HepG2 (cell line): ENCODE data around the gene KDM4B. TPM values are rescaled to one million over a fixed set of nuclear protein-coding genes. Genes with fewer than 3 reads are reported as not detected.

Experiments used
- ATAC-seq: fragments of 200-7000 bp; cut with Tn5 transposase; 3 replicates; pipeline ENCODE4 v1.9.1; 2020; ENCODE audit warnings: mild to moderate bottlenecking, moderate library complexity
- BruUV-seq: library from RNA; stranded (reverse); fragments of 400-500 nt; replicated peaks from 2 replicates; lab custom pipeline; 2021; lab: Mats Ljungman, UMichigan
- CTCF ChIA-PET: fragments of 300-600 bp; formaldehyde crosslinking; extraction: SDS; loops from one replicate; lab custom pipeline; 2021; ENCODE audit warnings: low total read pairs, inconsistent platforms, low intra/inter-chr PET ratio; lab: Yijun Ruan, JAX
- POLR2A ChIA-PET: fragments of 350-600 bp; sonication (Branson Sonifier 250); formaldehyde crosslinking; loops from one replicate; lab custom pipeline; 2020; ENCODE audit warnings: antibody characterized with exemption, inconsistent platforms; lab: Yijun Ruan, JAX
- DNase-seq: peaks from one replicate; pipeline ENCODE4 v3.0.0-alpha.2; 2015; ENCODE audit warnings: low spot score
- FAIRE-seq: peaks from 3 replicates; lab custom pipeline; 2011; peaks lifted over from hg19 to GRCh38; lab: Jason Lieb, UNC
- H2AFZ ChIP-seq: one replicate; pipeline ENCODE4 v1.6.1; 2011; ENCODE audit warnings: low read length, inconsistent platforms
- H3K27ac ChIP-seq: fragments of 300-600 bp; 3 replicates; pipeline ENCODE4 v1.8.0; 2011; ENCODE audit warnings: mixed run types, mild to moderate bottlenecking, mixed read lengths, low read length, inconsistent platforms; ENCODE audit not compliant: insufficient read depth; ENCODE audit errors: extremely low read length
- H3K27me3 ChIP-seq, 2 experiments: fragments of 200-600 bp in 1 of 2; 2 replicates in 1 of 2; 3 replicates in 1 of 2; pipeline versions ENCODE4 v1.6.0 to v1.8.0; 2011; ENCODE audit warnings: low read length in 2 of 2, mild to moderate bottlenecking in 2 of 2, moderate library complexity in 2 of 2, inconsistent platforms in 1 of 2; ENCODE audit not compliant: insufficient read depth in 2 of 2, control insufficient read depth in 1 of 2
- H3K36me3 ChIP-seq, 2 experiments: fragments of 200-600 bp in 1 of 2; replicated peaks in 1 of 2; 2 replicates in 1 of 2; 3 replicates in 1 of 2; pipeline versions ENCODE4 v1.5.1 to v1.8.0; 2011; ENCODE audit warnings: low read length in 2 of 2, inconsistent platforms in 1 of 2; ENCODE audit not compliant: insufficient read depth in 2 of 2, control insufficient read depth in 1 of 2
- H3K4me1 ChIP-seq: 2 replicates; pipeline ENCODE4 v1.5.1; 2012; ENCODE audit warnings: low read length, inconsistent platforms; ENCODE audit not compliant: insufficient read depth
- H3K4me2 ChIP-seq: 2 replicates; pipeline ENCODE4 v1.6.0; 2011; ENCODE audit warnings: low read depth, low read length, inconsistent platforms
- H3K4me3 ChIP-seq, 3 experiments: fragments of 200-600 bp in 1 of 3; sonication (generic), shearing (Covaris generic) in 1 of 3; replicated peaks in 1 of 3; 2 replicates each; pipeline ENCODE4 v1.5.1; 2011 to 2016; ENCODE audit warnings: low read length in 3 of 3, inconsistent platforms in 2 of 3, low read depth in 2 of 3, mild to moderate bottlenecking in 2 of 3, control low read depth in 1 of 3, mixed read lengths in 1 of 3; ENCODE audit not compliant: insufficient read depth in 1 of 3
- H3K79me2 ChIP-seq: one replicate; pipeline ENCODE4 v1.6.1; 2011; ENCODE audit warnings: low read length, inconsistent platforms; ENCODE audit not compliant: insufficient read depth
- H3K9ac ChIP-seq: 2 replicates; pipeline ENCODE4 v1.6.0; 2011; ENCODE audit warnings: mild to moderate bottlenecking, low read depth, low read length, inconsistent platforms; ENCODE audit not compliant: insufficient read depth
- H3K9me3 ChIP-seq: 2 replicates; pipeline ENCODE4 v1.5.1; 2012; ENCODE audit warnings: mild to moderate bottlenecking, low read length
- H4K20me1 ChIP-seq: 2 replicates; pipeline ENCODE4 v1.6.0; 2011; ENCODE audit warnings: inconsistent platforms, mild to moderate bottlenecking, low read length, moderate library complexity; ENCODE audit not compliant: insufficient read depth
- HMG20B ChIP-seq: conservative IDR thresholded peaks from 2 replicates; pipeline ENCODE4 v1.6.1; 2016; ENCODE audit warnings: missing genetic modification reagents, missing compliant biosample characterization
- MIER3 ChIP-seq: IDR thresholded peaks from 2 replicates; pipeline ENCODE4 v1.6.1; 2016; ENCODE audit warnings: missing compliant biosample characterization, borderline replicate concordance
- ZNF383 ChIP-seq: sonication (generic); formaldehyde crosslinking; IDR thresholded peaks from 2 replicates; pipeline ENCODE4 v1.4.0; 2020; ENCODE audit warnings: missing genetic modification reagents, mild to moderate bottlenecking, borderline replicate concordance
- ZNF446 ChIP-seq: sonication (generic); formaldehyde crosslinking; IDR thresholded peaks from 2 replicates; pipeline ENCODE4 v1.5.0; 2020; ENCODE audit warnings: mild to moderate bottlenecking, missing genetic modification reagents
- ZNF747 ChIP-seq: sonication (generic); formaldehyde crosslinking; IDR thresholded peaks from 2 replicates; pipeline ENCODE4 v1.8.1; 2023; ENCODE audit warnings: missing genetic modification reagents, mild to moderate bottlenecking, borderline replicate concordance
- WGBS: methylation state at CpG from one replicate; pipeline ENCODE4 v1.1.6; 2017; ENCODE audit warnings: low lambda C conversion rate; 5-methylcytosine and 5-hydroxymethylcytosine counted together
- in situ Hi-C: cut with HindIII; loops from 2 replicates; pipeline ENCODE4 v1.10.0; 2017; ENCODE audit warnings: low pct_unique_long_range_greater_than_20kb; ENCODE audit not compliant: extremely low pct_ligation_motif_present
- intact Hi-C: fragments of 100-400 bp; cut with micrococcal nuclease; formaldehyde crosslinking; loops from one replicate; pipeline ENCODE4 v1.10.0; 2022; ENCODE audit not compliant: unreplicated experiment
- polyA plus RNA-seq, 8 experiments: library from polyadenylated mRNA; depleted of rRNA in 3 of 8; stranded (reverse) in 7 of 8; unstranded in 1 of 8; fragments of >200 nt; fragmentation: Illumina TruSeq in 4 of 8; extraction: Trizol in 4 of 8; gene quantifications; 2 replicates each; pipeline versions ENCODE4 v1.2.1 to v1.2.3, GENCODE V29; 2011 to 2016; ENCODE audit warnings: low read depth in 4 of 8, missing spikeins in 1 of 8, mixed read lengths in 1 of 8; ENCODE audit not compliant: insufficient read depth in 1 of 8
- total RNA-seq, 5 experiments: library from RNA; depleted of rRNA; stranded (reverse); fragments of >200 nt; fragmentation: Illumina TruSeq; extraction: Trizol; gene quantifications; 2 replicates each; pipeline ENCODE4 v1.2.3, GENCODE V29; 2016; ENCODE audit warnings: low read depth in 1 of 5
- TF ChIP-seq, protein P1 (sequence below): IDR thresholded peaks from 2 replicates; pipeline ENCODE4 v1.6.1; 2018; ENCODE audit warnings: missing genetic modification reagents
- TF ChIP-seq, protein P2 (sequence below): sonication (generic); formaldehyde crosslinking; IDR thresholded peaks from 2 replicates; pipeline ENCODE4 v1.8.0; 2023; ENCODE audit warnings: mild to moderate bottlenecking, missing genetic modification reagents
- TF ChIP-seq, protein P3 (sequence below): sonication (generic); formaldehyde crosslinking; IDR thresholded peaks from 2 replicates; pipeline ENCODE4 v1.4.0; 2020; ENCODE audit warnings: missing genetic modification reagents

The KDM4B gene
- total and polyA plus RNA-seq, 2 of the 13 experiments (the other 11 are each of a cell fraction or from before 2014, with no cell fraction given): 4.9 to 14.6 TPM

DNA sequence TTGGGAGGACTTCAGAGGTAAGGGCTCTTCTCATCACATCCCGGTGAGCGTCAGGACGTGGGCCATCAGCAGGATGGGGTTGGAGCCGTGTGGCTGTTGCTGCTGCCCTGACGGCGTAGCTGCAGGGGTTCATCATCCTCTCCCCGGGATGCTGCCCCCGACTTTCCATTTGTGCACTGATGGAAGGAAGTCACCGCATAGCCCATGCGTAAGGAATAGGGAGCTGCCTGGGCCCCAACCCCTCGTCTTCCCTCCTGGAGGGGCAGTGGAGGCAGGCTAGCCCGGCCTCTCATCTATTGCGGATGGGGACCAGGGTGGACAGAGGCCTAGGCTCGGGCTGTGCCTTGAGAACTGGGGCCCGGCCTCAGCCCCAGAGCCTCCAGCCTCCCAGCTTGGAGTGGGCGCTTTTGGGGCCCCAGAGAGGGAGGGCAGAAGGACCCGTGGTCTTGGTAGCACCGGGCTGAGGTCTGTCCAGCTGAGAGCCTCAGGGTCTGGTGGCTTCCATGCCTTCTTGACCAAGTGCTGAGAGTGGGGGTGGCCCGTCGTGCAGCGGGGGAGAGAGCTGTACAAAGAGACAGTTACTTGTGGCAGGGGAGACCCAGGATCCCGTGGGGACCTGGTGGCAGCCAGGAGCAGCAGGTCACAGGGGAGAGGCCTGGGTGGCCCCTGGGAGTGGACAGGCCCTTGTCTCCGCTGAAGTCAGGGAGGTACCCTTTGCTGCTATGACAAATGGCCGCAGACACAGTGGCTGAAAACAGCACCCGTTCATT lies 44.0 kb downstream of the KDM4B start (continued):
- TF ChIP-seq, protein P1, sequence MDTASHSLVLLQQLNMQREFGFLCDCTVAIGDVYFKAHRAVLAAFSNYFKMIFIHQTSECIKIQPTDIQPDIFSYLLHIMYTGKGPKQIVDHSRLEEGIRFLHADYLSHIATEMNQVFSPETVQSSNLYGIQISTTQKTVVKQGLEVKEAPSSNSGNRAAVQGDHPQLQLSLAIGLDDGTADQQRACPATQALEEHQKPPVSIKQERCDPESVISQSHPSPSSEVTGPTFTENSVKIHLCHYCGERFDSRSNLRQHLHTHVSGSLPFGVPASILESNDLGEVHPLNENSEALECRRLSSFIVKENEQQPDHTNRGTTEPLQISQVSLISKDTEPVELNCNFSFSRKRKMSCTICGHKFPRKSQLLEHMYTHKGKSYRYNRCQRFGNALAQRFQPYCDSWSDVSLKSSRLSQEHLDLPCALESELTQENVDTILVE (CRISPR knock-in tag): no peak

DNA sequence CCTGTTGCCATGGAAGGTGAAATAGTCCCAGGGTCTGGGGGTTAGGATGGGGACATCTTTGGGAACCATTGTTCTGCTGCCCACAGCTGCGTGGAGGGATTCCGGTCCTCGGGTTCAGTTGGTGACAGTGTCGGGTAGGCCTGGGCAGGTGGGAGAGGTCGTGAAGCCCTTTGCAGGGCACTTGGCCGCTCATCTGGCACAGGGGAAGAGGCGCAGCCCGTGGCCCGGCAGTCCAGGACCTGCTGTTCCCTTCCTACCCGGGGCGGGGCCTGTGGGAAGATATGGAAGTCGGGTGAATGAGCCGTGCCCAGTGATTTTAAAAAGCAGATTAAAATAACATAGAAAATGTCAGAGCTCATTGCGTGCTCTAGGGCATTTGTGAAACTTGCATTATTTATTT lies 44.8 kb downstream of the KDM4B start:
- WGBS: 97% methylated on average over 14 of the region's 14 CpGs
- CTCF ChIA-PET: no interaction called here
- no TSS peak for BruUV-seq
- no peaks in the 10 kb centered on the region for H3K27me3 ChIP-seq
- no peaks in the 10 kb centered on the region for H3K9me3 ChIP-seq
- H3K4me1 ChIP-seq: no peaks in the 10 kb centered on the region; the same call in 1 of the 2 replicates
- POLR2A ChIA-PET: no interaction called here
- in situ Hi-C loops (no loop called here), intact Hi-C loops (no loop called here)
- peaks cover 45% of the 10 kb centered on the region for H3K79me2 ChIP-seq
- H3K4me2 ChIP-seq: no peak overlapping the region
- H4K20me1 ChIP-seq: peaks cover 38% of the 10 kb centered on the region; the same call in 1 of the 2 replicates
- DNase-seq (no peak), ATAC-seq (no peak), FAIRE-seq (no peak)
- TF ChIP-seq ZNF383 (CRISPR knock-in tag) (no peak), ZNF446 (no peak), MIER3 (CRISPR knock-in tag) (no peak), HMG20B (CRISPR knock-in tag) (no peak), ZNF747 (CRISPR knock-in tag) (no peak)
- TF ChIP-seq, protein P2, sequence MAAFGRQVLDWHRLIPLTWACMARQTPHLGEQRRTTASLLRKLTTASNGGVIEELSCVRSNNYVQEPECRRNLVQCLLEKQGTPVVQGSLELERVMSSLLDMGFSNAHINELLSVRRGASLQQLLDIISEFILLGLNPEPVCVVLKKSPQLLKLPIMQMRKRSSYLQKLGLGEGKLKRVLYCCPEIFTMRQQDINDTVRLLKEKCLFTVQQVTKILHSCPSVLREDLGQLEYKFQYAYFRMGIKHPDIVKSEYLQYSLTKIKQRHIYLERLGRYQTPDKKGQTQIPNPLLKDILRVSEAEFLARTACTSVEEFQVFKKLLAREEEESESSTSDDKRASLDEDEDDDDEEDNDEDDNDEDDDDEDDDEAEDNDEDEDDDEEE (CRISPR knock-in tag): no peak
- TF ChIP-seq, protein P3, sequence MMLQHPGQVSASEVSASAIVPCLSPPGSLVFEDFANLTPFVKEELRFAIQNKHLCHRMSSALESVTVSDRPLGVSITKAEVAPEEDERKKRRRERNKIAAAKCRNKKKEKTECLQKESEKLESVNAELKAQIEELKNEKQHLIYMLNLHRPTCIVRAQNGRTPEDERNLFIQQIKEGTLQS (CRISPR knock-in tag): no peak
- H2AFZ ChIP-seq: no peak overlapping the region
- H3K4me3 ChIP-seq: no peak overlapping the region
- H3K36me3 ChIP-seq: peaks cover 13 to 29% of the 10 kb centered on the region in 2 experiments
- no peak overlapping the region for H3K27ac ChIP-seq
- no peak overlapping the region for H3K9ac ChIP-seq
